K562 (cell line): Measurements from ENCODE around the gene PCDH1. TPM values are rescaled to one million over a fixed set of nuclear protein-coding genes. Genes with fewer than 3 reads are reported as not detected.

Experiments used
- BCOR ChIP-seq: fragments of 450-650 bp; IDR thresholded peaks from 2 replicates; pipeline ENCODE4 v1.6.1; 2016
- CREB3 ChIP-seq: fragments of 450-650 bp; conservative IDR thresholded peaks from 2 replicates; pipeline ENCODE4 v1.6.1; 2016; ENCODE audit warnings: missing genetic modification characterization, low read depth, mild to moderate bottlenecking, missing compliant biosample characterization, moderate library complexity
- CTCFL ChIP-seq: IDR thresholded peaks from 2 replicates; pipeline ENCODE4 v1.6.1; 2011; ENCODE audit warnings: borderline replicate concordance, low read depth, mild to moderate bottlenecking, moderate library complexity, low read length; ENCODE audit not compliant: insufficient read depth, poor library complexity, severe bottlenecking
- EP400 ChIP-seq: fragments of 450-650 bp; IDR thresholded peaks from 2 replicates; pipeline ENCODE4 v1.6.1; 2017; ENCODE audit warnings: antibody characterized with exemption, mild to moderate bottlenecking, moderate library complexity
- MYNN ChIP-seq, 2 experiments: sonication (generic); formaldehyde crosslinking in 1 of 2; IDR thresholded peaks; 2 replicates each; pipeline versions ENCODE4 v1.5.0 to v1.6.1; 2016 to 2020; ENCODE audit warnings: antibody characterized with exemption in 1 of 2, missing genetic modification reagents in 1 of 2
- NUFIP1 ChIP-seq: fragments of 450-650 bp; IDR thresholded peaks from 2 replicates; pipeline ENCODE4 v1.6.1; 2018; ENCODE audit not compliant: partially characterized antibody
- RNF2 ChIP-seq: sonication (generic); IDR thresholded peaks from 2 replicates; pipeline ENCODE4 v1.6.1; 2016
- WHSC1 ChIP-seq: IDR thresholded peaks from one replicate; pipeline ENCODE4 v1.6.1; 2012; ENCODE audit warnings: low read length, control low read depth, inconsistent platforms
- ZNF511 ChIP-seq: sonication (generic); formaldehyde crosslinking; IDR thresholded peaks from 2 replicates; pipeline ENCODE4 v1.8.0; 2022; ENCODE audit warnings: mild to moderate bottlenecking, missing genetic modification reagents
- ZNF75A ChIP-seq: fragments of 450-650 bp; formaldehyde crosslinking; IDR thresholded peaks from 2 replicates; pipeline ENCODE4 v1.4.0; 2020; ENCODE audit warnings: mild to moderate bottlenecking
- ZNF780A ChIP-seq: fragments of 250-450 bp; sonication (Bioruptor Pico); IDR thresholded peaks from 2 replicates; pipeline ENCODE4 v1.5.0; 2021; ENCODE audit warnings: mild to moderate bottlenecking
- polyA plus RNA-seq, 8 experiments: library from polyadenylated mRNA; depleted of rRNA in 4 of 8; stranded (reverse) in 5 of 8; unstranded in 3 of 8; fragments of >200 nt; fragmentation: Nextera tagmentation in 2 of 8; fragmentation: Illumina TruSeq in 1 of 8; extraction: Ambion mirVana in 2 of 8; extraction: Trizol in 1 of 8; gene quantifications; 2 replicates each; pipeline versions ENCODE4 v1.2.1 to v1.2.3, GENCODE V29; 2011 to 2014; ENCODE audit warnings: inconsistent platforms in 1 of 8, missing spikeins in 1 of 8
- total RNA-seq, 7 experiments: library from RNA; depleted of rRNA in 6 of 7; stranded (reverse); fragments of >200 nt in 6 of 7; fragmentation: Illumina TruSeq in 2 of 7; extraction: Trizol in 2 of 7; gene quantifications; 2 replicates each; pipeline versions ENCODE4 v1.2.1 to v1.2.3, GENCODE V29; 2011 to 2021; ENCODE audit warnings: low replicate concordance in 1 of 7
- TF ChIP-seq, protein P1 (sequence below), 2 experiments: fragments of 450-650 bp in 1 of 2; sonication (generic) in 1 of 2; formaldehyde crosslinking in 1 of 2; IDR thresholded peaks; 2 replicates each; pipeline versions ENCODE4 v1.7.1 to v1.9.0; 2016 to 2022; ENCODE audit warnings: inconsistent platforms in 1 of 2, mild to moderate bottlenecking in 1 of 2, missing genetic modification reagents in 1 of 2

Gene PCDH1
- total and polyA plus RNA-seq, 9 of the 15 experiments (the other 6 are each of a cell fraction or from before 2014, with no cell fraction given) = 0.11 to 3.6 (median 1.9) TPM; not detected in 1

GRCh38 chr5:141877356-141878185 is 639 bp downstream of the PCDH1 start (continued):
- TF ChIP-seq CTCFL (no peak), WHSC1 (no peak), ZNF780A (CRISPR knock-in tag) (no peak), NUFIP1 (no peak), BCOR (no peak), RNF2 (0 out of 2 replicates have a peak, but pooled peaks have one; percentile 9), ZNF75A (CRISPR knock-in tag) (no peak), MYNN (IDR thresholded peaks at IDR 0.05) (no peak), MYNN (CRISPR knock-in tag; IDR thresholded peaks at IDR 0.05) (no peak), EP400 (no peak), CREB3 (tag) (no peak), ZNF511 (CRISPR knock-in tag) (no peak)
- TF ChIP-seq, protein P1, sequence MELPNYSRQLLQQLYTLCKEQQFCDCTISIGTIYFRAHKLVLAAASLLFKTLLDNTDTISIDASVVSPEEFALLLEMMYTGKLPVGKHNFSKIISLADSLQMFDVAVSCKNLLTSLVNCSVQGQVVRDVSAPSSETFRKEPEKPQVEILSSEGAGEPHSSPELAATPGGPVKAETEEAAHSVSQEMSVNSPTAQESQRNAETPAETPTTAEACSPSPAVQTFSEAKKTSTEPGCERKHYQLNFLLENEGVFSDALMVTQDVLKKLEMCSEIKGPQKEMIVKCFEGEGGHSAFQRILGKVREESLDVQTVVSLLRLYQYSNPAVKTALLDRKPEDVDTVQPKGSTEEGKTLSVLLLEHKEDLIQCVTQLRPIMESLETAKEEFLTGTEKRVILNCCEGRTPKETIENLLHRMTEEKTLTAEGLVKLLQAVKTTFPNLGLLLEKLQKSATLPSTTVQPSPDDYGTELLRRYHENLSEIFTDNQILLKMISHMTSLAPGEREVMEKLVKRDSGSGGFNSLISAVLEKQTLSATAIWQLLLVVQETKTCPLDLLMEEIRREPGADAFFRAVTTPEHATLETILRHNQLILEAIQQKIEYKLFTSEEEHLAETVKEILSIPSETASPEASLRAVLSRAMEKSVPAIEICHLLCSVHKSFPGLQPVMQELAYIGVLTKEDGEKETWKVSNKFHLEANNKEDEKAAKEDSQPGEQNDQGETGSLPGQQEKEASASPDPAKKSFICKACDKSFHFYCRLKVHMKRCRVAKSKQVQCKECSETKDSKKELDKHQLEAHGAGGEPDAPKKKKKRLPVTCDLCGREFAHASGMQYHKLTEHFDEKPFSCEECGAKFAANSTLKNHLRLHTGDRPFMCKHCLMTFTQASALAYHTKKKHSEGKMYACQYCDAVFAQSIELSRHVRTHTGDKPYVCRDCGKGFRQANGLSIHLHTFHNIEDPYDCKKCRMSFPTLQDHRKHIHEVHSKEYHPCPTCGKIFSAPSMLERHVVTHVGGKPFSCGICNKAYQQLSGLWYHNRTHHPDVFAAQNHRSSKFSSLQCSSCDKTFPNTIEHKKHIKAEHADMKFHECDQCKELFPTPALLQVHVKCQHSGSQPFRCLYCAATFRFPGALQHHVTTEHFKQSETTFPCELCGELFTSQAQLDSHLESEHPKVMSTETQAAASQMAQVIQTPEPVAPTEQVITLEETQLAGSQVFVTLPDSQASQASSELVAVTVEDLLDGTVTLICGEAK (IDR thresholded peaks at IDR 0.05) = 0 out of 2 replicates have a peak, but pooled peaks have one; percentile 18
- TF ChIP-seq, protein P1 (CRISPR knock-in tag; IDR thresholded peaks at IDR 0.05) = no peak
